Measurements from ENCODE around the gene TRIM62.

The TRIM62 gene

GRCh38 chr1:33159577-33159976 lies 22.3 kb downstream of the TRIM62 start:
- no peak for DNase-seq (ENCODE audit: extremely low read depth, low read depth)
- TF ChIP-seq CTCF (IDR thresholded peaks at IDR 0.05; ENCODE audit: low read depth, low read length, missing control alignments) = no peak
- no peak overlapping the region for H3K4me3 ChIP-seq (replicated peaks; ENCODE audit: low read depth, low read length)

GRCh38 chr1:33158366-33158765 lies 23.5 kb downstream of the TRIM62 start:
- TF ChIP-seq CTCF (IDR thresholded peaks at IDR 0.05; ENCODE audit: low read depth, low read length, missing control alignments) = no peak
- DNase-seq (ENCODE audit: extremely low read depth, low read depth) = no peak
- H3K4me3 ChIP-seq (replicated peaks; ENCODE audit: low read depth, low read length) = no peak overlapping the region

GRCh38 chr1:33157131-33157530 lies 24.7 kb downstream of the TRIM62 start:
- H3K4me3 ChIP-seq (replicated peaks; ENCODE audit: low read depth, low read length) = no peak overlapping the region
- no peak for DNase-seq (ENCODE audit: extremely low read depth, low read depth)
- TF ChIP-seq CTCF (IDR thresholded peaks at IDR 0.05; ENCODE audit: low read depth, low read length, missing control alignments) = no peak

GRCh38 chr1:33155877-33156538 lies 25.8 kb downstream of the TRIM62 start:
- TF ChIP-seq CTCF (IDR thresholded peaks at IDR 0.05; ENCODE audit: low read depth, low read length, missing control alignments) = no peak
- no peak for DNase-seq (ENCODE audit: extremely low read depth, low read depth)
- H3K4me3 ChIP-seq (replicated peaks; ENCODE audit: low read depth, low read length) = no peak overlapping the region

- no peak for DNase-seq (ENCODE audit: extremely low read depth, low read depth)
- TF ChIP-seq CTCF (IDR thresholded peaks at IDR 0.05; ENCODE audit: low read depth, low read length, missing control alignments) = no peak
- no peak overlapping the region for H3K4me3 ChIP-seq (replicated peaks; ENCODE audit: low read depth, low read length)
Measured at GRCh38 chr1:33153650-33154049, 28.2 kb downstream of the TRIM62 start.

GRCh38 chr1:33152685-33153432 lies 29.0 kb downstream of the TRIM62 start:
- H3K4me3 ChIP-seq (replicated peaks; ENCODE audit: low read depth, low read length) = no peak overlapping the region
- no peak for TF ChIP-seq CTCF (IDR thresholded peaks at IDR 0.05; ENCODE audit: low read depth, low read length, missing control alignments)
- no peak for DNase-seq (ENCODE audit: extremely low read depth, low read depth)

Measured in HFF-Myc (cell line).